Measurements from ENCODE around the gene MPPED1. TPM values are rescaled to one million over a fixed set of nuclear protein-coding genes. Genes with fewer than 3 reads are reported as not detected.

The MPPED1 gene
- total RNA-seq, 2 donors from 2014 or later = not detected

DNA sequence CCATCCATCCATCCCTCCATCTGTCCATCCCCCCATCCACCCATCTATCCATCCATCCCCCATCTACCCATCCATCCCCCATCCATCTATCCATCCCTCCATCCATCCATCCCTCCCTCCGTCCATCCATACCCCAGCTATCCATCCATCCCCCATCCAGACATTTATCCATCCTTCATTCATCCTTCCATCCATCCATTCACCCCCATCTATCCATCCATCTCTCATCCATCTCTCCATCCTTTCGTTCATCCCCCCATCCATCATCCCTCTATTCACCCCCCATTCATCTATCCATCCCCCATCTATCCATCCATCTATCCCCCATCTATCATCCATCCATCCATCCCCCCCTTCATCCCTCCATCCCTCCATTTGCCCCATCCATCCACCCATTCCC is 97.5 kb downstream of the MPPED1 start:
- no peaks in the 10 kb centered on the region for H3K9me3 ChIP-seq
- no peaks in the 10 kb centered on the region for H3K27me3 ChIP-seq
- ATAC-seq = no peak
- H3K4me3 ChIP-seq = no peak overlapping the region
- WGBS, 2 donors = 59 to 74% methylated on average over 2 of the region's 2 CpGs
- intact Hi-C loops (cut with DNase I) = no loop called here
- no peaks in the 10 kb centered on the region for H3K4me1 ChIP-seq
- TF ChIP-seq, protein P1, sequence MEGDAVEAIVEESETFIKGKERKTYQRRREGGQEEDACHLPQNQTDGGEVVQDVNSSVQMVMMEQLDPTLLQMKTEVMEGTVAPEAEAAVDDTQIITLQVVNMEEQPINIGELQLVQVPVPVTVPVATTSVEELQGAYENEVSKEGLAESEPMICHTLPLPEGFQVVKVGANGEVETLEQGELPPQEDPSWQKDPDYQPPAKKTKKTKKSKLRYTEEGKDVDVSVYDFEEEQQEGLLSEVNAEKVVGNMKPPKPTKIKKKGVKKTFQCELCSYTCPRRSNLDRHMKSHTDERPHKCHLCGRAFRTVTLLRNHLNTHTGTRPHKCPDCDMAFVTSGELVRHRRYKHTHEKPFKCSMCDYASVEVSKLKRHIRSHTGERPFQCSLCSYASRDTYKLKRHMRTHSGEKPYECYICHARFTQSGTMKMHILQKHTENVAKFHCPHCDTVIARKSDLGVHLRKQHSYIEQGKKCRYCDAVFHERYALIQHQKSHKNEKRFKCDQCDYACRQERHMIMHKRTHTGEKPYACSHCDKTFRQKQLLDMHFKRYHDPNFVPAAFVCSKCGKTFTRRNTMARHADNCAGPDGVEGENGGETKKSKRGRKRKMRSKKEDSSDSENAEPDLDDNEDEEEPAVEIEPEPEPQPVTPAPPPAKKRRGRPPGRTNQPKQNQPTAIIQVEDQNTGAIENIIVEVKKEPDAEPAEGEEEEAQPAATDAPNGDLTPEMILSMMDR (IDR thresholded peaks at IDR 0.05) = no peak
- TF ChIP-seq POLR2A (IDR thresholded peaks at IDR 0.05) = no peak
- H3K27ac ChIP-seq = no peak overlapping the region
- DNase-seq = no peak
- H3K36me3 ChIP-seq (replicated peaks in 1 of 2; ENCODE audit: insufficient read depth in 1 of 2, low read depth in 2 of 2) = no peaks in the 10 kb centered on the region

- Histone ChIP-seq H3K27me3 (no peaks in the 10 kb centered on the region), H3K36me3 (replicated peaks in 1 of 2; ENCODE audit: insufficient read depth in 1 of 2, low read depth in 2 of 2) (no peaks in the 10 kb centered on the region), H3K27ac (no peak overlapping the region), H3K4me1 (no peaks in the 10 kb centered on the region), H3K9me3 (no peaks in the 10 kb centered on the region), H3K4me3 (no peak overlapping the region)
- no peak for TF ChIP-seq POLR2A (IDR thresholded peaks at IDR 0.05)
- TF ChIP-seq, protein P1 (IDR thresholded peaks at IDR 0.05) = no peak
- intact Hi-C loops (cut with DNase I) = no loop called here
- WGBS, 2 donors = 57 to 61% methylated on average over 1 to 9 of the region's 9 CpGs
- no peak for DNase-seq
- ATAC-seq = no peak
Observed at GRCh38 chr22:43510281-43511070, 98.7 kb downstream of the MPPED1 start.

- intact Hi-C loops (cut with DNase I) = no loop called here
- H3K27ac ChIP-seq = no peak overlapping the region
- no peaks in the 10 kb centered on the region for H3K27me3 ChIP-seq
- DNase-seq = no peak
- TF ChIP-seq POLR2A (IDR thresholded peaks at IDR 0.05) = no peak
- TF ChIP-seq, protein P1 (IDR thresholded peaks at IDR 0.05) = no peak
- no peaks in the 10 kb centered on the region for H3K4me1 ChIP-seq
- H3K4me3 ChIP-seq = no peak overlapping the region
- no peaks in the 10 kb centered on the region for H3K36me3 ChIP-seq (replicated peaks in 1 of 2; ENCODE audit: insufficient read depth in 1 of 2, low read depth in 2 of 2)
- ATAC-seq = no peak
- 70 to 71% methylated on average over 15 to 16 of the region's 16 CpGs for WGBS, 2 donors
- H3K9me3 ChIP-seq = no peaks in the 10 kb centered on the region
Observed at GRCh38 chr22:43511276-43511910, 99.6 kb downstream of the MPPED1 start.

DNA sequence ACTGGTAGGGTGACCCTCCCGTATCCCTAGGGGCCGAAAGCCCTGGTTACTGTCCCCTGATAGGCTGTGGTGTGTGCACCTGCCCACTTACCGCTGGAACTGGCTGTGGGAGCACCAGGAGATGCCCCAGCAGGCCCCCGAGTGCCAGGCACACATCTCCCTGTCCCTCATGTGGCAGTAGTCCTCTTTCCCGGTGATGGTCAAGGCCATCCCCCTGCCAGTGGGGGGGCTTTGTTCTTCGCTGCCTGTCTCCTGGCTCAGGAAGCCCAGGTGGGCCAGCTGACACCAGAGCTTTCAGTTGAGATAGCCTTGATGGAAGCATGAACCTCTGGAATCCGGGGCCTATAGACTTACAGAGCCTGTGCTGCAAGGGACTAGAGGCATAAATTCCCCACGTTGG is 100.5 kb downstream of the MPPED1 start:
- Histone ChIP-seq H3K27ac (no peak overlapping the region), H3K27me3 (no peaks in the 10 kb centered on the region), H3K36me3 (replicated peaks in 1 of 2; ENCODE audit: insufficient read depth in 1 of 2, low read depth in 2 of 2) (no peaks in the 10 kb centered on the region), H3K9me3 (no peaks in the 10 kb centered on the region), H3K4me1 (no peaks in the 10 kb centered on the region), H3K4me3 (no peak overlapping the region)
- 41 to 55% methylated on average over 5 to 7 of the region's 8 CpGs for WGBS, 2 donors
- intact Hi-C loops (cut with DNase I) = no loop called here
- DNase-seq = no peak
- no peak for ATAC-seq
- no peak for TF ChIP-seq POLR2A (IDR thresholded peaks at IDR 0.05)
- TF ChIP-seq, protein P1 (IDR thresholded peaks at IDR 0.05) = no peak

Measured in body of pancreas (tissue), 4 donors.